Lung (tissue), 16 donors: Measurements from ENCODE around the gene NHLH2. TPM values are rescaled to one million over a fixed set of nuclear protein-coding genes. Genes with fewer than 3 reads are reported as not detected.

Source experiments
- ATAC-seq: fragments of 200-7000 bp; cut with Tn5 transposase; one replicate; pipeline ENCODE4 v1.9.1; 2020; ENCODE audit warnings: moderate number of reproducible peaks; ENCODE audit not compliant: insufficient read depth, low FRiP score
- DNase-seq, 3 donors: peaks; one replicate each; pipeline ENCODE4 v3.0.0-alpha.2; 2013 to 2017
- H3K27ac ChIP-seq, 2 donors: one replicate each; pipeline ENCODE4 v1.5.1; 2013; ENCODE audit warnings: mild to moderate bottlenecking in 2 of 2, moderate library complexity in 2 of 2, control low read depth in 1 of 2, inconsistent platforms in 1 of 2, low read depth in 1 of 2, low read length in 1 of 2
- H3K27me3 ChIP-seq, 3 donors: one replicate each; pipeline ENCODE4 v1.5.1; 2013; ENCODE audit warnings: low read length in 2 of 3; ENCODE audit not compliant: control insufficient read depth in 3 of 3, insufficient read depth in 3 of 3
- H3K36me3 ChIP-seq, 4 donors: one replicate each; pipeline ENCODE4 v1.5.1; 2013; ENCODE audit warnings: low read length in 4 of 4, mild to moderate bottlenecking in 1 of 4, moderate library complexity in 1 of 4; ENCODE audit not compliant: control insufficient read depth in 4 of 4, insufficient read depth in 4 of 4
- H3K4me1 ChIP-seq, 5 donors: one replicate each; pipeline ENCODE4 v1.5.1; 2013; ENCODE audit warnings: low read length in 5 of 5, mild to moderate bottlenecking in 2 of 5, moderate library complexity in 1 of 5; ENCODE audit not compliant: control insufficient read depth in 5 of 5, insufficient read depth in 5 of 5
- H3K4me3 ChIP-seq: one replicate; pipeline ENCODE4 v1.5.1; 2013; ENCODE audit warnings: mild to moderate bottlenecking, control low read depth, moderate library complexity
- H3K9ac ChIP-seq, 2 donors: one replicate each; pipeline ENCODE4 v1.5.1; 2013; ENCODE audit warnings: low read length in 2 of 2, control low read depth in 1 of 2; ENCODE audit not compliant: insufficient read depth in 1 of 2
- H3K9me3 ChIP-seq, 4 donors: one replicate each; pipeline ENCODE4 v1.5.1; 2013; ENCODE audit warnings: low read length in 3 of 4, mild to moderate bottlenecking in 1 of 4, moderate library complexity in 1 of 4; ENCODE audit not compliant: control insufficient read depth in 4 of 4, insufficient read depth in 3 of 4
- CTCF ChIP-seq: IDR thresholded peaks from 2 replicates; pipeline ENCODE4 v1.5.1; 2012; ENCODE audit warnings: mild to moderate bottlenecking; ENCODE audit errors: control extremely low read depth, extremely low read depth
- WGBS, 2 donors: extraction: QIAGEN DNeasy Blood & Tissue Kit; methylation state at CpG; one replicate each; pipeline ENCODE4 v1.1.7; 2013; 5-methylcytosine and 5-hydroxymethylcytosine counted together
- long read RNA-seq, 5 donors: transcript quantifications; one replicate each; lab custom pipeline, GENCODE V29; 2026
- polyA plus RNA-seq, 2 donors: library from polyadenylated mRNA; stranded (reverse); fragments of 200-250 nt; gene quantifications; one replicate each; pipeline ENCODE4 v1.2.1, GENCODE V29; 2013
- total RNA-seq, 2 donors: library from RNA; depleted of rRNA in 1 of 2; stranded (reverse); fragments of >200 nt in 1 of 2; gene quantifications; one replicate each; pipeline ENCODE4 v1.2.1, GENCODE V29; 2014 to 2021
- donor health status: control.
- donor health status: control.
- donor health status: Bipolar disorder and iron deficiency.
- donor health status: healthy.
- donor health status: DM: yes; HTN: yes; CAD: no.

Gene NHLH2
- total RNA-seq (under 1 TPM in 1 of 2 donors, not detected in 1; 0.18 TPM), polyA plus RNA-seq (under 1 TPM in 1 of 2 donors, not detected in 1; 0.04 TPM)
- long read RNA-seq, donor 1: 0 reads
- long read RNA-seq, donor 2: 0 reads
- long read RNA-seq, donor 3: 0 reads
- long read RNA-seq, donor 4: 0 reads
- long read RNA-seq, donor 5: 0 reads

- H3K9me3 ChIP-seq: peaks cover 0 to 4% (median 0%) of the 10 kb centered on the region in 4 donors
- no peak for TF ChIP-seq CTCF
- H3K4me1 ChIP-seq: peaks cover 0 to 22% (median 0%) of the 10 kb centered on the region in 5 donors
- no peak within 1 kb of the TSS for H3K27ac ChIP-seq
- DNase-seq (peak in 2 of 3 donors; percentile 5 to 27), ATAC-seq (no peak)
- no peak within 1 kb of the TSS for H3K4me3 ChIP-seq
- 26 to 29% methylated on average over 9 of the region's 9 CpGs for WGBS, 2 donors
- no peaks in the 10 kb centered on the region for H3K36me3 ChIP-seq
- peaks cover 8 to 86% (median 77%) of the 10 kb centered on the region in 3 donors for H3K27me3 ChIP-seq
- no peak within 1 kb of the TSS for H3K9ac ChIP-seq
Observed at GRCh38 chr1:115840605-115841460, at the start of gene NHLH2. Gene NHLH2 (minus strand): TSS chr1:115841126. CDS start chr1:115838372, 2,754 bp downstream.

- ATAC-seq (no peak), DNase-seq (no peak)
- Histone ChIP-seq H3K9me3 (no peaks in the 10 kb centered on the region), H3K36me3 (no peaks in the 10 kb centered on the region), H3K27me3 (no peaks in the 10 kb centered on the region), H3K27ac (no peak overlapping the region), H3K4me1 (no peaks in the 10 kb centered on the region), H3K4me3 (no peak overlapping the region), H3K9ac (no peak overlapping the region)
- 67 to 87% methylated on average over 4 of the region's 4 CpGs for WGBS, 2 donors
- no peak for TF ChIP-seq CTCF
Observed at GRCh38 chr1:115890580-115890979, 49.7 kb upstream of the NHLH2 start.

GRCh38 chr1:115888976-115889375, 48.0 kb upstream of the NHLH2 start:
- no peaks in the 10 kb centered on the region for H3K36me3 ChIP-seq
- no peak overlapping the region for H3K9ac ChIP-seq
- TF ChIP-seq CTCF: no peak
- no peak for DNase-seq
- WGBS, 2 donors: 93 to 100% methylated on average over 2 of the region's 2 CpGs
- no peak overlapping the region for H3K4me3 ChIP-seq
- no peaks in the 10 kb centered on the region for H3K9me3 ChIP-seq
- H3K4me1 ChIP-seq: no peaks in the 10 kb centered on the region
- H3K27ac ChIP-seq: no peak overlapping the region
- H3K27me3 ChIP-seq: no peaks in the 10 kb centered on the region
- ATAC-seq: no peak
